ENCODE data around the gene C2orf78. TPM values are rescaled to one million over a fixed set of nuclear protein-coding genes. Genes with fewer than 3 reads are reported as not detected.
A peak's percentile ranks its signal among the peaks of the same experiment; 100 is the strongest.
"Not testable (repeated sequence)": the region's sequence is repeated elsewhere in the genome, so short reads cannot be mapped to it uniquely, and the experiment has no call there.

Gene C2orf78, protein sequence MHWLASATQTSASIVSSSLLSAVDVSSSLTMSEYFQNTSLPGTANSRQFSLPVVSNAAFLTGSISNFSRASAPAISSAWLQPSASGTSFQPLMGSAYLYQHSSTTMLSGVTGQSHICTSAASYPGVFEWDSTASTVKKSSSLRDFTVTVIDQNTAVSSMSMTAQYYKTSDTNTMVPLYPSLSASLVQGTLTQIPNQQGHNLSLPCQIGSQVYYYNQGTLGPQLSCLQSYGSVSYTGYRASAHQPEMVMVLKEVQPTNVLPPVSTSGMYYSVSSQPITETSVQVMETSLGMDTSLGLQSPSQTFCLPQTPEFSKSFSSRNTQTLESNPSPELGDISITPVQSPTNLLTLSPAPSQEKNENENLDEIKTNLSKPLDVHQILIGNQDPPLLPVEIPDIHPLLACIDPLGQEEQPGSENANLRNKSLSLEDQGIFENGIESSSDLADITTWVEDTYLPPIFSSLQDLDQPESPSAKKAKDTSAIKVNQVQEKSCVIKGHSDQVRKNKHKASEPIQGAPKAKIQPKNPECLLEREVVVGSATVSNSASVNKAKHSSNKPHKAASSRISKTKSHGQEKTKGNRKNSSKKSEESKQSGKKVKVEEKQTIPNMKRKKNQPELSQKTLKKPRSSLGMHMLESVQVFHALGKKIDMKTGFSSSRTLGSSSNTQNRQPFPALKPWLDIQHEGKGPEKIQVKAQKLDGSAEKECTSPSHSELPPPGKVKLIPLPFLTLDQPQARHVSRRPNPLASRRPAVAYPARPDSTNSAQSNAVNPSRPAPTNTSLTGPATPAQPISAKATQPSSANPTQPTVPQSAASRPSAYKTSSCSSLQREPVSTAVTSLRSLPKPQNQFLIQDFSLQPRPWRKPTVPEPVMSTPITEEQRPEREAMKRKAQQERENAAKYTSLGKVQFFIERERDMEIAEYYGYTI
- polyA plus RNA-seq: not detected

DNA sequence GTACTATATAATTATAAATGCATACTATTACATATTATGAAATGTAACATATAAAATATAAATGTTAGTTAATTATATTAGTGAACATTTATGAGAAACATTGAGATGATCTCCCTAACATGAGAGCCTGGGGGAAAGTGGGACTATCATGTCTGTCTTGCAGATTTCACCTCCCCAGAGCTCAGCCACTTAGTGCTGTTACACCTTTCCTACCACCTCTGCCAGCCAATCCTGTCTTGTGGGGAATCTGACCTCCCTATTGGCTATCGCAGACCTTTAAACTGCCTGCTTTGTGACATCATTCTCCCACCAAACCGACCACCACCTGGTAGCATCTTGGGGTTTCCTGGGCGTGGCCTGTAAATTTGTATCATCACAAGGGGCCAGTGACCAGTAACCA is at the start of gene C2orf78:
C2orf78 (plus strand) TSS at position 301 of the 400 bp plus-strand sequence. CDS start 127 bp downstream, outside the sequence.
- H3K9me3 Mint-ChIP-seq; DNase-seq; H3K27ac Mint-ChIP-seq; H3K36me3 Mint-ChIP-seq; H3K4me3 Mint-ChIP-seq; H3K27me3 Mint-ChIP-seq (ENCODE audit: low read depth in 3 of 3): not testable (repeated sequence)
- H3K4me1 Mint-ChIP-seq: peaks cover 10 to 16% of the 10 kb centered on the region in 2 donors

DNA sequence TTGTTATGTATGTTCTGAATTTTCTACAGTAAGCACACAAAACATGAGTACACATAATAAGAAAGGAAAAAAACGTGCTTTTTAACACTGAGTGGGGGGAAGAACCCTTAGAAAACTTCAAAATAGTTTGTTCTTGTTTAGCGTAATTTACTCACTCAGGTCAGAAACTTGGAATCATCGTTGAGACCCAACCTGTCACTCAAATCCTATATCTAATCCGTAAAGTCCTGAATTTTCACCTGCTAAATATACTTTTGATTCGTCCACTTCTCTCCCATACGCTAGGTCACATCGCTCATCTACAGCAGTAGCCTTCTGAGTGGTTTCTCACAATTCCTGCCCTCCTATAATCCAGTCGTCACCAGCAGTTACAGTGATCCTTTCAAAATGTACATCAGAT is 47.6 kb upstream of the C2orf78 start:
- H3K36me3 Mint-ChIP-seq: peaks cover 6 to 23% (median 8%) of the 10 kb centered on the region in 3 donors
- peaks cover 0 to 3% (median 0%) of the 10 kb centered on the region in 6 donors for H3K9me3 Mint-ChIP-seq
- no peak for DNase-seq
- H3K27ac Mint-ChIP-seq: peak overlapping the region; percentile 87 to 94 (median 92)
- peaks cover 5 to 13% (median 12%) of the 10 kb centered on the region in 3 donors for H3K27me3 Mint-ChIP-seq (ENCODE audit: low read depth in 3 of 3)
- peaks cover 20 to 34% of the 10 kb centered on the region in 2 donors for H3K4me1 Mint-ChIP-seq
- peak overlapping the region; percentile 91 to 99 (median 93) for H3K4me3 Mint-ChIP-seq

DNA sequence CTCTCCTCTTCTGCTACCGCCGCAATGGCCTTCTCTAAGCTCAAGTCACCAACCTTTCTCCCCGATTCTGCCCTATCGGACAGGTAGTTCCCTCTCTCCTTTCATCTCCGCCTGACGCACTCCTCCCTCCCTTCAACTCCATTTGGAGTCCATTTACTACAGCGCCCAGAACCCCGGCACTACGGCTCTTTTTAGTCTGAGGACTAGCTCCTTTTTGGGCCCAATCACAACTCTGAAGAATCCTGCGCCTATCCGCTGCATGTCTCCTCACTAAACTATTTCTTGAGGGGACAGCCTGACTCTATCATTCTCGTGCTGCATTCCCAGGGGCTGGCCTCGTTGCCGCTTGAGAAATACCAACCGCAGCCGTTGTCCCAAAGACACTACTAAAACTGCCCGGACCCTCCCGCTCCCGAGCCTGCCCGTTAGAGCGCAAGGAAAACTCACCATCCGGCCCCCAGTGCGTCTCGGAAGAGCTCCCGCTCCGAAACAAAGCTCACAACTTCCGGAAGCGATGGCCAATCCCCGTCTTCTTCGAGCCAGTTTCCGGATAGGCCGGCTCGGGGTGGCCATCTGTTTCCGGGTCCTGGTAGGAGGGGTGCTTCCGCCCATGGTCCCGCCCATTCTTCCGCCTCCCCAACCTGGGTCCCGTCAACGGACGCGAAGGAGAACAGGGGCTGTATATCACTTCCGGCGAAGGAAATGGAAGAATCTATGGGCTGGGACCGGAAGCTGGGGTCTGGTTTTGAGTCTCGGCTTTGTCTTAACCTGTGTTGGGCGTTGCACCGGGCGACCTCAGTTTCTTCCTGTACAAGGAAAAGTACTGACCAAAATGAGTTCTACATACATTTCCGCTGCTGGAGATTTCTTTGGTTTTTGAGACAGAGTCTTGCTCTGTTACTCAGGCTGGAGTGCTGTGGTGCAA is 46.9 kb upstream of the C2orf78 start, which contains the start of gene TPRKB:
TPRKB (minus strand) TSS at position 491 of the 925 bp plus-strand sequence. CDS start 2,776 bp downstream, outside the sequence.
- peaks cover 14 to 24% (median 15%) of the 10 kb centered on the region in 3 donors for H3K36me3 Mint-ChIP-seq
- peak within 1 kb of the TSS; percentile 87 to 94 (median 92) for H3K27ac Mint-ChIP-seq

DNA sequence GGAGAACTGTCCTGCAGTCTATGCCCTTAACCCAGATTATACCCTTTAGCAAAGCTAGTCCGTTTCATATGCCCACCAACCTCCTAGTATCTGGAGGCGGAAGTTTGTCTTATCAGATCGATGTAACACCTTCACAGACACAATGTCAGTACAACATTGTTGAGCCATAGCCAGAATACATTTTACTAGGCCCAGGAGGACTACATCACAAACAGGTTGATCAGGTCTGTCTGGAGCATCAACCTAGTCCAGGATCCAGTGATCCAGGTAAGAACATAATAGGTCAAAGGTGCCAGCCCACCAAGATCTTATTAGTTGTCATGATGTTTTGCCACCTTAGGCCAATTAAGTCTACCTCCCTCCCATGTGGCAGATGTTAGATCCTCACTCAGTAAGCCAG is 44.9 kb upstream of the C2orf78 start:
- DNase-seq: no peak
- H3K27me3 Mint-ChIP-seq (ENCODE audit: low read depth in 3 of 3): peaks cover 5 to 13% (median 12%) of the 10 kb centered on the region in 3 donors
- peaks cover 0 to 3% (median 0%) of the 10 kb centered on the region in 6 donors for H3K9me3 Mint-ChIP-seq
- H3K27ac Mint-ChIP-seq: peak overlapping the region in 1 of 6 donors; percentile 7
- H3K4me3 Mint-ChIP-seq: peak overlapping the region in 2 of 5 donors; percentile 44 to 45
- peaks cover 20 to 30% of the 10 kb centered on the region in 2 donors for H3K4me1 Mint-ChIP-seq
- H3K36me3 Mint-ChIP-seq: peaks cover 15% of the 10 kb centered on the region in 3 donors

More for the DNA sequence above, 46.9 kb upstream of the C2orf78 start, which contains the start of gene TPRKB:
- peak; percentile 95 to 96 (median 95) for DNase-seq
- H3K27me3 Mint-ChIP-seq (ENCODE audit: low read depth in 3 of 3): peaks cover 5 to 13% (median 12%) of the 10 kb centered on the region in 3 donors
- H3K4me1 Mint-ChIP-seq: peaks cover 20 to 34% of the 10 kb centered on the region in 2 donors
- peaks cover 0 to 3% (median 0%) of the 10 kb centered on the region in 6 donors for H3K9me3 Mint-ChIP-seq
- H3K4me3 Mint-ChIP-seq: peak within 1 kb of the TSS; percentile 91 to 99 (median 93)

DNA sequence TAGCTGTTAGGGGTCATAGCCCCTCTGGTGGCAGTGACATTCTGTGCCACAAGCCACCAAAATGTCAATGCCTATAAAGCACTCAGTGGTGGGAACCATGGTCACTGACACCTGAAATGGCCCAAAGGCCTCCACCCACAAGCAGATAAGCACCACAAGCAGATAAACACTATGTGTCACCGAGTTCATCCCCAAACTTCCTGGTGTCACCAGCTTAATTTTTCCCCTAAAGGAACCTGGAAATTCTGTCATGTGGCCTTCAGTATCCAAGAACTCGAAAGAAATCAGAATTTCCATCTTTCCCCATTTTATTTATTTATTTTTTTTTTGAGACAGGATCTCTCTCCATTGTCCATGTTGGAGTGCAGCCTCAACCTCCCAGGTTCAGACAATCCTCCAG is 43.2 kb upstream of the C2orf78 start:
- Mint-ChIP-seq H3K9me3 (peaks cover 0 to 3% (median 0%) of the 10 kb centered on the region in 6 donors), H3K4me3 (no peak overlapping the region), H3K4me1 (peaks cover 21 to 26% of the 10 kb centered on the region in 2 donors), H3K27me3 (ENCODE audit: low read depth in 3 of 3) (peaks cover 5 to 13% (median 12%) of the 10 kb centered on the region in 3 donors), H3K36me3 (peaks cover 19 to 27% (median 23%) of the 10 kb centered on the region in 3 donors), H3K27ac (no peak overlapping the region)
- DNase-seq: no peak

DNA sequence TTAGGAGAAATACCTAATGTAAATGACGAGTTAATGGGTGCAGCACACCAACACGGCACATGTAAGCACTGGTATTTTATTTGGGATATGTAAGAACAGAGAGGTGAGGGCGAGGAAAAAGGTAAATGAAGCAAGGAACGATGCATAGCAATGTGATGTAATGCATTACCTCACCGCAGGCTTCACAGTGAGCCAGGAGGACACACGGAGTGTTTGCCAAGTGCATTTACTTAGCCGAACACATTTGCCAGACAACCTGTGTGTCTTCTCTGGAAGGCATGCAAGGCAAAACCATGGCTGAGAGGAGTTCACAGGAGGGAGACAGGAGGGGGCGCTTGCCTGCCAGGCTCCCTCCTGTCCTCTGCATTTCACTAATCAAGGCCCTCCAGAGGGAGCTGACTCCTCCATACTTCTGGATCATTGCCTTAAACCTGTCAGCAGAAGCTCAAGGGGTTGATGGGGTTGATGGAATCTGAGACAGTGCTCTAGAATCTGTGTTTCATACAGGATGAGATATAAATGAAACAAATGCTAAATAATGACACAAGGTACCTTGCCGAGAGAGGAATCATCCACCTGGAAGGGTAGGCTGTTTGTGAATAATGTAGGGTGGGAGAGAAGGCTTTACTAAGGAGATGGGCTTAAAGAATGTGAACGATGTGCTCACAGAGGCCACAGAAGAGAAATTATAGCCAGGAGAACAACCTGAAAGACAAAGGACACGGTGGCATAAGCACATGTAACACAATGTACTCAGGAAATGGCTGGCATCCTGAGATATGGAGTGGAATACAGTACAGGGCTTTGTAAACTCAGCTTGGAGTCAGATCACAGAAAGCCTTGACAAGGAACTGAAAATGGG is 37.7 kb upstream of the C2orf78 start:
- DNase-seq: peak in 1 of 3 donors; percentile 12
- Mint-ChIP-seq H3K36me3 (peaks cover 33 to 51% (median 39%) of the 10 kb centered on the region in 3 donors), H3K4me1 (peaks cover 24 to 26% of the 10 kb centered on the region in 2 donors), H3K27ac (peak overlapping the region in 5 of 6 donors; percentile 67 to 89 (median 82)), H3K9me3 (no peaks in the 10 kb centered on the region), H3K27me3 (ENCODE audit: low read depth in 3 of 3) (peaks cover 0 to 2% (median 0%) of the 10 kb centered on the region in 3 donors), H3K4me3 (peak overlapping the region in 4 of 5 donors; percentile 6 to 68 (median 52))

DNA sequence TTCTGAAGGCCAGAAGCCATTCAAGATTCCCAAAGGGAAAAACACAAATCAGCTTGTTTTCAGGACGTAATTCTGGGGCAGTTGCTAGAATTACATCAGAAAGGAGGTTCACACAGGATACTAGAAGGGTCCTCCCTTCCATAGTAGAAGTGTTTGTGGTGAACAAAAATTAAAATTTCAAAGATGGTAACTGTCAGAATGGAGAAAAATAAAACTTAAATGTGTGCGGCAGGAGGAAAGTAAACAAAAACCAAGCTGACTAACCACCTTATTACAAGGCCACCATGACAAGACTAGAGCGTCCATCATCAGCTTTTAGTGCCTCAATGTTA is 37.1 kb upstream of the C2orf78 start:
- Mint-ChIP-seq H3K27me3 (ENCODE audit: low read depth in 3 of 3) (peaks cover 0 to 2% (median 0%) of the 10 kb centered on the region in 3 donors), H3K4me3 (peak overlapping the region; percentile 4 to 68 (median 50)), H3K4me1 (peaks cover 24 to 26% of the 10 kb centered on the region in 2 donors), H3K9me3 (no peaks in the 10 kb centered on the region), H3K27ac (peak overlapping the region; percentile 27 to 89 (median 72)), H3K36me3 (peaks cover 31 to 46% (median 33%) of the 10 kb centered on the region in 3 donors)
- DNase-seq: peak in 1 of 3 donors; percentile 16

DNA sequence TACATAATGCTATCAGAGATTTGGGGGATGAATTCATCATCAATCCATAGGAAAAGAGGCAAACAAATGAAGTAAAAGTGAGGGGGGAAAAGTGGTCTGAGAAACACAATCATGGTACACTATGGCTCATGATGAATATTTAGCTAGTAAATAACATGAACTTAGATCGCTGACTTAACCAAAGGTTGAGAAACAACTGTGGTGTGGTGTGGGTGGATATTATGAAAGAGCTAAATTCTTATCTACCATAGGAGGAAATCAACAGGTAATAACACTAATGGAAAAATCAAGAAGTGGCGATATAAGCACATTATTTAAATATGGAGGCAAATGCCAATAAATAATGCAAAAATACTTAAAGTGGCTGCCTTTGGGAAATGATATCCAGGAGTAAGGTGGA is 34.7 kb upstream of the C2orf78 start:
- Mint-ChIP-seq H3K4me3 (no peak overlapping the region), H3K4me1 (peaks cover 24 to 26% of the 10 kb centered on the region in 2 donors), H3K27me3 (ENCODE audit: low read depth in 3 of 3) (peaks cover 0 to 2% (median 0%) of the 10 kb centered on the region in 3 donors), H3K36me3 (peaks cover 26 to 46% (median 35%) of the 10 kb centered on the region in 3 donors), H3K9me3 (no peaks in the 10 kb centered on the region), H3K27ac (peak overlapping the region in 1 of 6 donors; percentile 73)
- no peak for DNase-seq

DNA sequence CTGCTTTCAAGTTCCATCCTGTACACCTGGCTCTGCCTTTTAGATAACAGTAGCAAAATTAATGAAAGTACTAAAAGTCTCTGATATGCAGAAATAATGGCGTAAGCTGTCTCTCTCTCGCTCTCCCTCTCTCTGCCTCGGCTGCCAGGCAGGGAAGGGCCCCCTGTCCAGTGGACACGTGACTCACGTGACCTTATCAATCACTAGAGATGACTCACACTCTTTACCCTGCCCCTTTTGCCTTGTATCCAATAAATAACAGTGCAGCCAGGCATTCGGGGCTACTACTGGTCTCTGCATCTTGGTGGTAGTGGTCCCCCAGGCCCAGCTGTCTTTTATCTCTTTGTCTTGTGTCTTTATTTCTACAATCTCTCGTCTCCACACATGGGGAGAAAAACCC is 29.7 kb upstream of the C2orf78 start:
- peak overlapping the region in 1 of 6 donors; percentile 36 for H3K27ac Mint-ChIP-seq
- not testable (repeated sequence) for H3K4me1 Mint-ChIP-seq; H3K9me3 Mint-ChIP-seq; DNase-seq; H3K27me3 Mint-ChIP-seq (ENCODE audit: low read depth in 3 of 3)
- peaks cover 3 to 30% (median 13%) of the 10 kb centered on the region in 3 donors for H3K36me3 Mint-ChIP-seq
- H3K4me3 Mint-ChIP-seq: peak overlapping the region in 1 of 5 donors; percentile 18

DNA sequence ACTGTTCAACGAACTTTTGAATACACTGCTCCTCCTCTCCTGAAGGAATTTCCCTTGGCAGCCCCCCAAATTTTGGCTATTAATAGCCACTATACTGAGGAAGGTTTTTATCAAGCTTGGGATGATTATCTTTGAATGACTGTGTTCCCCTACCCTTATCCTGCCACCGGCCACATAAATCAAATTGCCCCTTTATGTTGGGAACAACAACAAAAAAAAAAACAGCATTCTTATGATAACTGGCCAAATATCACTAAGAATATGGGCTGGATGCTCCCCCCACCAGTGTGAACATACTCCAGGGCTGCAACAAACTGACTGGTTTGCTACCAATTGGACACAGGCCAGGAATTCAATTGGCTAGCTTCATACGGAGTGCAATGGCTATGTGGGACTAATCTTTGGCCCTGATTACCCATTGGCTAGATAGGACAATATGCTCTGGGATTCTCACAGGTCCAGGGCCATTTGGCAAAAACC is 24.7 kb upstream of the C2orf78 start:
- Mint-ChIP-seq H3K27ac (no peak overlapping the region), H3K36me3 (peaks cover 3 to 47% (median 10%) of the 10 kb centered on the region in 3 donors), H3K27me3 (ENCODE audit: low read depth in 3 of 3) (peaks cover 0 to 1% (median 0%) of the 10 kb centered on the region in 3 donors), H3K9me3 (no peaks in the 10 kb centered on the region), H3K4me3 (no peak overlapping the region), H3K4me1 (no peaks in the 10 kb centered on the region)
- DNase-seq: no peak

DNA sequence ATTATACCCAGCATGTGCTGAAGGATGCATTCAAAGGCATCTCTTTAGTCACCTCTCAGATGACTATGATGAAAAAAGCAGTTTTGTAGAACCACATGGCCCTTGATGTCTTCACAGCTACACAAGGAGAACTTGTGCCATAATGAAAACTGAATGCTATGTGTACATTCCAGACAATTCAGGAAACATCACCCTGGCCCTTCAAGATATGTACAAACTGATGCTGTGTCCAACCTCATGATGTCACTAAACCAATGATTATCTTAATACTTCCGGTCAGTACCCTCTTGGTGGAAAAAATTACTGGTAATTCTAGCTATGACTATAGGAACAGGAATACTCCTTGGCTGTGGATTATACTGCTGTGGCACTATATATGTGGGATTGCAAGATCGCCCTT is 24.1 kb upstream of the C2orf78 start:
- H3K9me3 Mint-ChIP-seq: no peaks in the 10 kb centered on the region
- H3K4me3 Mint-ChIP-seq: no peak overlapping the region
- no peak for DNase-seq
- no peaks in the 10 kb centered on the region for H3K4me1 Mint-ChIP-seq
- peaks cover 0 to 1% (median 0%) of the 10 kb centered on the region in 3 donors for H3K27me3 Mint-ChIP-seq (ENCODE audit: low read depth in 3 of 3)
- H3K36me3 Mint-ChIP-seq: peaks cover 3 to 45% (median 8%) of the 10 kb centered on the region in 3 donors
- H3K27ac Mint-ChIP-seq: no peak overlapping the region
